HL-60 (cell line): ENCODE data around the gene PRDM15.

Experiments
- DNase-seq, 2 experiments: peaks; one replicate each; pipeline ENCODE4 v3.0.0-alpha.2; 2010 to 2020; ENCODE audit warnings: low read depth in 1 of 2, low spot score in 1 of 2
- H3K27ac ChIP-seq: fragments of 250-450 bp; sonication (Bioruptor Pico); replicated peaks from 2 replicates; pipeline ENCODE4 v1.5.1; 2020; ENCODE audit warnings: mild to moderate bottlenecking, moderate library complexity
- H3K27me3 ChIP-seq: fragments of 250-450 bp; sonication (Bioruptor Pico); 2 replicates; pipeline ENCODE4 v1.5.1; 2021; ENCODE audit warnings: mild to moderate bottlenecking, moderate library complexity; ENCODE audit not compliant: insufficient read depth, poor library complexity, severe bottlenecking
- H3K4me3 ChIP-seq: replicated peaks from 2 replicates; pipeline ENCODE4 v1.5.1; 2011; ENCODE audit warnings: mild to moderate bottlenecking, control low read depth, low read length; ENCODE audit not compliant: insufficient read depth
- GABPA ChIP-seq: IDR thresholded peaks from 2 replicates; pipeline ENCODE4 v1.6.1; 2012; ENCODE audit warnings: low read depth
- POLR2AphosphoS5 ChIP-seq: IDR thresholded peaks from 2 replicates; pipeline ENCODE4 v1.6.1; 2012; ENCODE audit warnings: low read depth
- SPI1 ChIP-seq: IDR thresholded peaks from 2 replicates; pipeline ENCODE4 v1.6.1; 2012; ENCODE audit warnings: low read depth, mild to moderate bottlenecking, borderline replicate concordance
- TF ChIP-seq, protein P1 (sequence below): IDR thresholded peaks from one replicate; pipeline ENCODE4 v1.5.1; 2011; ENCODE audit warnings: low read length, control low read depth, inconsistent platforms; ENCODE audit not compliant: insufficient read depth
- TF ChIP-seq, protein P2 (sequence below): IDR thresholded peaks from 2 replicates; pipeline ENCODE4 v1.6.1; 2012; ENCODE audit warnings: low read depth; ENCODE audit not compliant: insufficient replicate concordance

PRDM15 gene

DNA sequence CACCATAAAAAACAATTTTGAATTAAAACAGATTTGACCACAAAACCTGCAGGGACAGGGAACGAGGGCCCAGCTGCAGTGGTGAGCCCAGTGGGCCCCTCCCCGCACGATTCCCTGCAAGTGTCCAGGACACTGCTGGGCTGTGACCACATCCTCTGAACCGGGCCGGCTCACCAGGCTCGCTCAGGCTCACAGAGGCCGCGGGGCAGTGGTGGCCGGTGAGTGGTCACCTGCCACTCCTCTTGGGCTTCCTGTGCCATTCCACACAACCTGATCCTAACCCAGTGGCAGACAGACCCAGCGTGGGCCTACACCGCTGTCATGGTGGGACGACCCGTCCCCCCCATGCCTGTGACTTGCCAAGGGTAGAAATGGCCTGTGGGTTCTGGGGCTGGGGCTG lies 75.8 kb downstream of the PRDM15 start:
- Histone ChIP-seq H3K4me3 (no peak overlapping the region), H3K27ac (no peak overlapping the region)
- TF ChIP-seq POLR2AphosphoS5 (no peak), GABPA (no peak), SPI1 (no peak)
- TF ChIP-seq, protein P1, sequence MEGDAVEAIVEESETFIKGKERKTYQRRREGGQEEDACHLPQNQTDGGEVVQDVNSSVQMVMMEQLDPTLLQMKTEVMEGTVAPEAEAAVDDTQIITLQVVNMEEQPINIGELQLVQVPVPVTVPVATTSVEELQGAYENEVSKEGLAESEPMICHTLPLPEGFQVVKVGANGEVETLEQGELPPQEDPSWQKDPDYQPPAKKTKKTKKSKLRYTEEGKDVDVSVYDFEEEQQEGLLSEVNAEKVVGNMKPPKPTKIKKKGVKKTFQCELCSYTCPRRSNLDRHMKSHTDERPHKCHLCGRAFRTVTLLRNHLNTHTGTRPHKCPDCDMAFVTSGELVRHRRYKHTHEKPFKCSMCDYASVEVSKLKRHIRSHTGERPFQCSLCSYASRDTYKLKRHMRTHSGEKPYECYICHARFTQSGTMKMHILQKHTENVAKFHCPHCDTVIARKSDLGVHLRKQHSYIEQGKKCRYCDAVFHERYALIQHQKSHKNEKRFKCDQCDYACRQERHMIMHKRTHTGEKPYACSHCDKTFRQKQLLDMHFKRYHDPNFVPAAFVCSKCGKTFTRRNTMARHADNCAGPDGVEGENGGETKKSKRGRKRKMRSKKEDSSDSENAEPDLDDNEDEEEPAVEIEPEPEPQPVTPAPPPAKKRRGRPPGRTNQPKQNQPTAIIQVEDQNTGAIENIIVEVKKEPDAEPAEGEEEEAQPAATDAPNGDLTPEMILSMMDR, result no peak
- TF ChIP-seq, protein P2, sequence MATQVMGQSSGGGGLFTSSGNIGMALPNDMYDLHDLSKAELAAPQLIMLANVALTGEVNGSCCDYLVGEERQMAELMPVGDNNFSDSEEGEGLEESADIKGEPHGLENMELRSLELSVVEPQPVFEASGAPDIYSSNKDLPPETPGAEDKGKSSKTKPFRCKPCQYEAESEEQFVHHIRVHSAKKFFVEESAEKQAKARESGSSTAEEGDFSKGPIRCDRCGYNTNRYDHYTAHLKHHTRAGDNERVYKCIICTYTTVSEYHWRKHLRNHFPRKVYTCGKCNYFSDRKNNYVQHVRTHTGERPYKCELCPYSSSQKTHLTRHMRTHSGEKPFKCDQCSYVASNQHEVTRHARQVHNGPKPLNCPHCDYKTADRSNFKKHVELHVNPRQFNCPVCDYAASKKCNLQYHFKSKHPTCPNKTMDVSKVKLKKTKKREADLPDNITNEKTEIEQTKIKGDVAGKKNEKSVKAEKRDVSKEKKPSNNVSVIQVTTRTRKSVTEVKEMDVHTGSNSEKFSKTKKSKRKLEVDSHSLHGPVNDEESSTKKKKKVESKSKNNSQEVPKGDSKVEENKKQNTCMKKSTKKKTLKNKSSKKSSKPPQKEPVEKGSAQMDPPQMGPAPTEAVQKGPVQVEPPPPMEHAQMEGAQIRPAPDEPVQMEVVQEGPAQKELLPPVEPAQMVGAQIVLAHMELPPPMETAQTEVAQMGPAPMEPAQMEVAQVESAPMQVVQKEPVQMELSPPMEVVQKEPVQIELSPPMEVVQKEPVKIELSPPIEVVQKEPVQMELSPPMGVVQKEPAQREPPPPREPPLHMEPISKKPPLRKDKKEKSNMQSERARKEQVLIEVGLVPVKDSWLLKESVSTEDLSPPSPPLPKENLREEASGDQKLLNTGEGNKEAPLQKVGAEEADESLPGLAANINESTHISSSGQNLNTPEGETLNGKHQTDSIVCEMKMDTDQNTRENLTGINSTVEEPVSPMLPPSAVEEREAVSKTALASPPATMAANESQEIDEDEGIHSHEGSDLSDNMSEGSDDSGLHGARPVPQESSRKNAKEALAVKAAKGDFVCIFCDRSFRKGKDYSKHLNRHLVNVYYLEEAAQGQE, result no peak

DNA sequence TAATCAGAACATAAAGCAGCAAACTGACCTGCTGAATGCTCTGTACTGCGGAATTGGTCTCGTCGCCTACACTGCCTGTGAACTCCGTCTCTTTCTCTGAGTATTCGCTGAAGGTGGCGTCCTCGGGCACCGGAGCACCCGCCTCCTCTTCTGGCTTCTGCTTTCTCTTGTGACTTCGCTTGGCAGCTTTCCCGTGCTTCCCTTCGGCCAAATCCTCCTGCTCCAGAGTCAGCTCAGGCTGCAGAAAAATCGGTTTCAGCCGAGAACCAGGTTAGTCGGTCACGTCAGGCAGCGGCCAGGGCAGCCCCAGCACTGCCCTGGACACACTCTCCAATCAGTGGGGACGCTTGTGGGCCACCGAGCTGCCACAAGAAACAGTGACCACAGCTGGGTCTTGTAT lies 76.5 kb downstream of the PRDM15 start:
- Histone ChIP-seq H3K4me3 (no peak overlapping the region), H3K27ac (no peak overlapping the region), H3K27me3 (no peaks in the 10 kb centered on the region)
- TF ChIP-seq POLR2AphosphoS5 (no peak), SPI1 (no peak; the same call in 1 of the 2 replicates), GABPA (no peak)
- TF ChIP-seq, protein P1, result no peak
- TF ChIP-seq, protein P2, result no peak
- DNase-seq, result peak in 1 of 2 experiments; percentile 31

More for the DNA sequence above, 75.8 kb downstream of the PRDM15 start:
- DNase-seq, result no peak
- H3K27me3 ChIP-seq, result no peaks in the 10 kb centered on the region

DNA sequence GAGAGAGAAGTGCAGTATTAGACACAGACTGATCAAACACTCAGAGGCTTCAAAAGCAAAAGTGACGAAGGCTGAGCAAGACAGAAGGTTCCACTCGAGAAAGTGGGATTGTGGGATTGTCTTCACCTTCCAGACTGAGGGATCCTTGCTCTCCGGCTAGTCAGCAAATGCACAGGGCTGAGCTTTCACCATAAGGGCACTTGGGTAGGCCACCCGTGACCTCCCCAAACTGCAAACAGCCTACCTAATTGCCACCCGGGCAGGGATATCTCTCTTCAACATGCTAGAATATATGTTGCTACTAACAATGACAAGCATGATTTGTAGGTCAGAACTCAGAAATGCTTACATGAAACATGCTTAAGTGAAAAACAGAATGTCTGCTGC lies 77.0 kb downstream of the PRDM15 start:
- H3K27ac ChIP-seq, result no peak overlapping the region
- no peak overlapping the region for H3K4me3 ChIP-seq
- no peak for DNase-seq
- no peaks in the 10 kb centered on the region for H3K27me3 ChIP-seq
- TF ChIP-seq, protein P1, result no peak
- TF ChIP-seq SPI1, result no peak
- TF ChIP-seq GABPA, result no peak
- TF ChIP-seq POLR2AphosphoS5, result no peak
- TF ChIP-seq, protein P2, result no peak
